ENCODE results near the gene TEX2. TPM values are rescaled to one million over a fixed set of nuclear protein-coding genes. Genes with fewer than 3 reads are reported as not detected.
"Not testable (repeated sequence)": the region's sequence is repeated elsewhere in the genome, so short reads cannot be mapped to it uniquely, and the experiment has no call there.

TEX2 gene
- total and polyA plus RNA-seq, 2 experiments from 2014 or later: 18.7 to 23.5 TPM

GRCh38 chr17:64209356-64209941 lies 53.6 kb downstream of the TEX2 start:
- Histone ChIP-seq H3K9me3 (ENCODE audit: low read depth) (no peaks in the 10 kb centered on the region), H3K36me3 (no peaks in the 10 kb centered on the region), H3K4me1 (ENCODE audit: low read depth) (peaks cover 35% of the 10 kb centered on the region), H3K4me3 (no peak overlapping the region), H3K27ac (peak overlapping the region; percentile 48), H3K27me3 (no peaks in the 10 kb centered on the region)
- no peak for DNase-seq (ENCODE audit: low read depth in 1 of 2, low spot score in 1 of 2)
- no peak for TF ChIP-seq CTCF (IDR thresholded peaks at IDR 0.05; ENCODE audit: low read depth, low read length)

- H3K27ac ChIP-seq, H3K27me3 ChIP-seq: not testable (repeated sequence)
Measured at GRCh38 chr17:64208656-64209055, 54.4 kb downstream of the TEX2 start.

GRCh38 chr17:64205804-64206203 lies 57.3 kb downstream of the TEX2 start:
- Histone ChIP-seq H3K4me3 (no peak overlapping the region), H3K27ac (no peak overlapping the region), H3K36me3 (no peaks in the 10 kb centered on the region), H3K9me3 (ENCODE audit: low read depth) (no peaks in the 10 kb centered on the region), H3K27me3 (no peaks in the 10 kb centered on the region), H3K4me1 (ENCODE audit: low read depth) (peaks cover 52% of the 10 kb centered on the region)
- no peak for TF ChIP-seq CTCF (IDR thresholded peaks at IDR 0.05; ENCODE audit: low read depth, low read length)
- no peak for DNase-seq (ENCODE audit: low read depth in 1 of 2, low spot score in 1 of 2)

More at GRCh38 chr17:64208656-64209055, 54.4 kb downstream of the TEX2 start:
- H3K36me3 ChIP-seq; DNase-seq (ENCODE audit: low read depth in 1 of 2, low spot score in 1 of 2); H3K4me3 ChIP-seq; H3K9me3 ChIP-seq (ENCODE audit: low read depth): not testable (repeated sequence)
- peaks cover 40% of the 10 kb centered on the region for H3K4me1 ChIP-seq (ENCODE audit: low read depth)

- Histone ChIP-seq H3K4me1 (ENCODE audit: low read depth) (peaks cover 59% of the 10 kb centered on the region), H3K27ac (no peak overlapping the region), H3K4me3 (no peak overlapping the region), H3K27me3 (no peaks in the 10 kb centered on the region), H3K36me3 (no peaks in the 10 kb centered on the region), H3K9me3 (ENCODE audit: low read depth) (no peaks in the 10 kb centered on the region)
- DNase-seq (ENCODE audit: low read depth in 1 of 2, low spot score in 1 of 2): peak in 1 of 2 donors; percentile 34
- TF ChIP-seq CTCF (IDR thresholded peaks at IDR 0.05; ENCODE audit: low read depth, low read length): no peak
Measured at GRCh38 chr17:64203630-64204029, 59.4 kb downstream of the TEX2 start.

GRCh38 chr17:64202683-64203344 lies 60.2 kb downstream of the TEX2 start:
- DNase-seq (ENCODE audit: low read depth in 1 of 2, low spot score in 1 of 2): peak in 1 of 2 donors; percentile 46
- Histone ChIP-seq H3K36me3 (no peaks in the 10 kb centered on the region), H3K27me3 (no peaks in the 10 kb centered on the region), H3K9me3 (ENCODE audit: low read depth) (no peaks in the 10 kb centered on the region), H3K27ac (peak overlapping the region; percentile 49), H3K4me3 (no peak overlapping the region), H3K4me1 (ENCODE audit: low read depth) (peaks cover 63% of the 10 kb centered on the region)
- TF ChIP-seq CTCF (IDR thresholded peaks at IDR 0.05; ENCODE audit: low read depth, low read length): no peak

Data from cardiac muscle cell (in vitro differentiated cells and primary cell).